Tibial nerve (tissue), 4 donors: Measurements from ENCODE around the gene RALGDS. TPM values are rescaled to one million over a fixed set of nuclear protein-coding genes. Genes with fewer than 3 reads are reported as not detected.
A peak's percentile ranks its signal among the peaks of the same experiment; 100 is the strongest.

Experiments used
- DNase-seq, 2 donors: peaks; one replicate each; pipeline ENCODE4 v3.0.0-alpha.2; 2019; ENCODE audit warnings: low spot score in 2 of 2
- H3K27ac ChIP-seq, 4 donors: fragments of 200-600 bp; sonication (generic) in 3 of 4; one replicate each; pipeline ENCODE4 v1.5.1; 2017 to 2019; ENCODE audit warnings: mild to moderate bottlenecking in 1 of 4
- H3K27me3 ChIP-seq, 2 donors: fragments of 200-600 bp; sonication (generic) in 1 of 2; one replicate each; pipeline versions ENCODE4 v1.5.1 to v1.6.0; 2017 to 2019
- H3K36me3 ChIP-seq, 3 donors: fragments of 200-600 bp; sonication (generic); one replicate each; pipeline ENCODE4 v1.5.1; 2018 to 2019
- H3K4me1 ChIP-seq, 4 donors: fragments of 200-600 bp; sonication (generic) in 3 of 4; one replicate each; pipeline ENCODE4 v1.5.1; 2017 to 2019
- H3K4me3 ChIP-seq, 4 donors: fragments of 200-600 bp; sonication (generic) in 3 of 4; one replicate each; pipeline ENCODE4 v1.5.1; 2017 to 2019; ENCODE audit warnings: mild to moderate bottlenecking in 1 of 4, moderate library complexity in 1 of 4
- H3K9me3 ChIP-seq, 4 donors: fragments of 200-600 bp; sonication (generic) in 3 of 4; one replicate each; pipeline ENCODE4 v1.5.1; 2017 to 2019
- CTCF ChIP-seq, 5 experiments: fragments of 200-600 bp in 3 of 5; fragments of 450-650 bp in 2 of 5; sonication (generic) in 3 of 5; IDR thresholded peaks; one replicate each; pipeline ENCODE4 v1.5.1; 2016 to 2019; ENCODE audit warnings: antibody characterized with exemption in 5 of 5, mild to moderate bottlenecking in 3 of 5, moderate library complexity in 2 of 5
- EP300 ChIP-seq, 2 donors: sonication (generic); formaldehyde crosslinking; IDR thresholded peaks; one replicate each; pipeline ENCODE4 v1.6.1; 2017; ENCODE audit warnings: antibody characterized with exemption in 2 of 2, mild to moderate bottlenecking in 1 of 2
- POLR2A ChIP-seq, 2 donors: fragments of 450-650 bp; IDR thresholded peaks; one replicate each; pipeline ENCODE4 v1.6.1; 2017; ENCODE audit warnings: antibody characterized with exemption in 2 of 2, mild to moderate bottlenecking in 2 of 2, moderate library complexity in 2 of 2
- WGBS, 2 donors: methylation state at CpG; one replicate each; pipeline ENCODE4 v1.1.5; 2018; 5-methylcytosine and 5-hydroxymethylcytosine counted together
- total RNA-seq, 4 donors: library from RNA; depleted of rRNA; stranded (reverse); fragments of >200 nt; gene quantifications; one replicate each; pipeline ENCODE4 v1.1.0, GENCODE V29; 2016

Gene RALGDS
- total RNA-seq, 4 donors from 2014 or later = 34.5 to 60.0 (median 48.7) TPM

GRCh38 chr9:133103987-133104505, 17.0 kb downstream of the RALGDS start:
- TF ChIP-seq EP300 (IDR thresholded peaks at IDR 0.05) = no peak
- no peak for TF ChIP-seq POLR2A (IDR thresholded peaks at IDR 0.05)
- TF ChIP-seq CTCF (IDR thresholded peaks at IDR 0.05) = no peak
- no peak overlapping the region for H3K4me3 ChIP-seq
- peaks cover 4 to 99% (median 67%) of the 10 kb centered on the region in 3 donors for H3K36me3 ChIP-seq
- WGBS, 2 donors = 78 to 85% methylated on average over 9 to 12 of the region's 12 CpGs
- H3K9me3 ChIP-seq = no peaks in the 10 kb centered on the region
- H3K27me3 ChIP-seq = no peaks in the 10 kb centered on the region
- H3K4me1 ChIP-seq = peaks cover 0 to 7% (median 3%) of the 10 kb centered on the region in 4 donors
- H3K27ac ChIP-seq = peak overlapping the region in 2 of 4 donors; percentile 47 to 62
- no peak for DNase-seq

- no peaks in the 10 kb centered on the region for H3K9me3 ChIP-seq
- peak; percentile 64 to 79 for DNase-seq
- H3K27ac ChIP-seq = peak overlapping the region in 3 of 4 donors; percentile 23 to 62 (median 47)
- TF ChIP-seq EP300 (IDR thresholded peaks at IDR 0.05) (peak in 1 of 2 donors; percentile 40), POLR2A (IDR thresholded peaks at IDR 0.05) (no peak), CTCF (IDR thresholded peaks at IDR 0.05) (peak; percentile 92 to 99 (median 97))
- peaks cover 0 to 7% (median 3%) of the 10 kb centered on the region in 4 donors for H3K4me1 ChIP-seq
- H3K27me3 ChIP-seq = no peaks in the 10 kb centered on the region
- 30 to 61% methylated on average over 9 to 11 of the region's 14 CpGs for WGBS, 2 donors
- no peak overlapping the region for H3K4me3 ChIP-seq
- H3K36me3 ChIP-seq = peaks cover 4 to 99% (median 66%) of the 10 kb centered on the region in 3 donors
Measured at GRCh38 chr9:133103183-133103986, 17.7 kb downstream of the RALGDS start.

- TF ChIP-seq POLR2A (IDR thresholded peaks at IDR 0.05) = no peak
- no peak for TF ChIP-seq EP300 (IDR thresholded peaks at IDR 0.05)
- no peak for TF ChIP-seq CTCF (IDR thresholded peaks at IDR 0.05)
- 89 to 97% methylated on average over 17 to 21 of the region's 21 CpGs for WGBS, 2 donors
- H3K4me3 ChIP-seq = no peak overlapping the region
- peaks cover 0 to 5% (median 0%) of the 10 kb centered on the region in 4 donors for H3K9me3 ChIP-seq
- H3K27me3 ChIP-seq = no peaks in the 10 kb centered on the region
- no peak for DNase-seq
- H3K4me1 ChIP-seq = peaks cover 0 to 7% (median 3%) of the 10 kb centered on the region in 4 donors
- H3K27ac ChIP-seq = no peak overlapping the region
- peaks cover 6 to 99% (median 65%) of the 10 kb centered on the region in 3 donors for H3K36me3 ChIP-seq
Measured at GRCh38 chr9:133102190-133103021, 18.6 kb downstream of the RALGDS start.

- H3K4me3 ChIP-seq = no peak overlapping the region
- peaks cover 6 to 99% (median 61%) of the 10 kb centered on the region in 3 donors for H3K36me3 ChIP-seq
Measured at GRCh38 chr9:133101356-133102189, 19.5 kb downstream of the RALGDS start.

More at GRCh38 chr9:133101356-133102189, 19.5 kb downstream of the RALGDS start:
- Histone ChIP-seq H3K27ac (no peak overlapping the region), H3K27me3 (no peaks in the 10 kb centered on the region), H3K9me3 (peaks cover 0 to 12% (median 2%) of the 10 kb centered on the region in 4 donors), H3K4me1 (peaks cover 0 to 7% (median 3%) of the 10 kb centered on the region in 4 donors)
- DNase-seq = no peak
- TF ChIP-seq CTCF (IDR thresholded peaks at IDR 0.05) = no peak
- 95 to 97% methylated on average over 26 to 31 of the region's 32 CpGs for WGBS, 2 donors
